Transverse colon (tissue), 4 donors: ENCODE results near the gene GARIN5B. TPM values are rescaled to one million over a fixed set of nuclear protein-coding genes. Genes with fewer than 3 reads are reported as not detected.

Source experiments
- DNase-seq: peaks from one replicate; pipeline ENCODE4 v3.0.0-alpha.2; 2019
- H3K27ac ChIP-seq, 4 donors: fragments of 200-600 bp; sonication (generic); 2 replicates each; pipeline ENCODE4 v1.5.1; 2016 to 2018; ENCODE audit warnings: inconsistent platforms in 4 of 4
- H3K27me3 ChIP-seq: fragments of 200-600 bp; sonication (generic); 2 replicates; pipeline ENCODE4 v1.5.1; 2017; ENCODE audit warnings: inconsistent platforms
- H3K36me3 ChIP-seq, 4 donors: fragments of 200-600 bp; sonication (generic); 2 replicates each; pipeline ENCODE4 v1.5.1; 2017 to 2019; ENCODE audit warnings: inconsistent platforms in 4 of 4
- H3K4me1 ChIP-seq, 4 donors: fragments of 200-600 bp; sonication (generic); 2 replicates each; pipeline ENCODE4 v1.5.1; 2017 to 2020; ENCODE audit warnings: inconsistent platforms in 4 of 4
- H3K4me3 ChIP-seq, 4 donors: fragments of 200-600 bp; sonication (generic); 1 replicate in 1 of 4; 2 replicates in 3 of 4; pipeline versions ENCODE4 v1.5.1 to v1.6.1; 2017 to 2019; ENCODE audit warnings: inconsistent platforms in 4 of 4
- H3K9me3 ChIP-seq, 2 donors: fragments of 200-600 bp; sonication (generic); 2 replicates each; pipeline ENCODE4 v1.5.1; 2017 to 2019; ENCODE audit warnings: inconsistent platforms in 2 of 2
- EP300 ChIP-seq: sonication (generic); formaldehyde crosslinking; IDR thresholded peaks from one replicate; pipeline ENCODE4 v1.6.1; 2017; ENCODE audit warnings: antibody characterized with exemption, low read depth
- POLR2A ChIP-seq: fragments of 450-650 bp; IDR thresholded peaks from one replicate; pipeline ENCODE4 v1.6.1; 2016; ENCODE audit warnings: antibody characterized with exemption, mild to moderate bottlenecking, moderate library complexity
- POLR2AphosphoS5 ChIP-seq, 3 donors: sonication (generic); formaldehyde crosslinking; IDR thresholded peaks; one replicate each; pipeline ENCODE4 v1.6.1; 2016; ENCODE audit warnings: antibody characterized with exemption in 3 of 3
- WGBS, 2 donors: methylation state at CpG; one replicate each; pipeline ENCODE4 v1.1.5; 2018; ENCODE audit warnings: low coverage in 1 of 2; 5-methylcytosine and 5-hydroxymethylcytosine counted together
- in situ Hi-C, 4 donors: fragments of 200-750 bp; cut with MboI; loops; one replicate each; pipeline versions ENCODE4 v1.15.0 to v1.15.1; 2017; ENCODE audit warnings: low sequenced_read_pairs in 3 of 4, low pct_ligation_motif_present in 1 of 4, low pct_unique_long_range_greater_than_20kb in 1 of 4
- intact Hi-C: fragments of 100-400 bp; cut with DNase I; formaldehyde crosslinking; loops from one replicate; pipeline ENCODE4 v1.15.1; 2023; ENCODE audit warnings: low total_unique reads
- total RNA-seq, 4 donors: library from RNA; depleted of rRNA; stranded (reverse); fragments of >200 nt; gene quantifications; one replicate each; pipeline ENCODE4 v1.1.0, GENCODE V29; 2016
- TF ChIP-seq, protein P1 (sequence below), 5 experiments: fragments of 200-600 bp in 3 of 5; fragments of 450-650 bp in 2 of 5; sonication (generic) in 3 of 5; IDR thresholded peaks; 1 replicate in 2 of 5; 2 replicates in 3 of 5; pipeline ENCODE4 v1.5.1; 2016 to 2017; ENCODE audit warnings: antibody characterized with exemption in 5 of 5, inconsistent platforms in 3 of 5, mild to moderate bottlenecking in 2 of 5, moderate library complexity in 1 of 5

Gene GARIN5B
- total RNA-seq, 4 donors from 2014 or later = not detected

DNA sequence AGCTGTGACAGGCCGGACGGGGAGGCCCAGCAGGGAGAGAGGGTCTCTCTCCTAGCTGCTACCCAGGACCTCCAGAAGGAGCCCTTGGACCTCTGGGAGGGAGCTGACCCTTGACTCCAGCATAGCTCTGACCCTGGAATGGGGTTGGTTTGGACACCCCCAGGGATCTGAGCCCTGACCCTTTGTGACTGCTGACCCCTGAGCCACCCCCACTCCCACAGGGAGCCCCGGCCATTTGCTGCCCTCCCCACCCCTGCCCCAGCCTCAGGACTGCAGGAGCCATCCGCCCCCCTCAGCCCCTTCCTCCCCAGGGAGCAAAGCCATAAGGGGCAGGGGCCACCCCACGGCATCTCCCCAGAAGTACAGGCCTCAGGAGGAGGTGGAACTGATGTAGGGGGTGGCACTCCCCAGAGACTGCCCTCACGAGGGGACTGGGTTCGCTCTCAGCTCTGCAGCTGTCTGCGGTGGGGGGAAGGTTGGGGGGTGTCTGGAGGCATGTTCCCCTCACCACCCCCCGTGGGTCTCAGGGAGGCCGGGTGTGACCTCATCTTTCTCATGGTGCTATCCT lies 15.5 kb downstream of the GARIN5B start:
- Histone ChIP-seq H3K9me3 (no peaks in the 10 kb centered on the region), H3K27me3 (peaks cover 15% of the 10 kb centered on the region), H3K36me3 (peaks cover 0 to 4% (median 0%) of the 10 kb centered on the region in 4 donors), H3K4me1 (peaks cover 0 to 18% (median 10%) of the 10 kb centered on the region in 4 donors), H3K27ac (no peak overlapping the region), H3K4me3 (no peak overlapping the region)
- DNase-seq = no peak
- in situ Hi-C loops (no loop called here), intact Hi-C loops (no loop called here)
- TF ChIP-seq POLR2A (no peak), EP300 (no peak), POLR2AphosphoS5 (IDR thresholded peaks at IDR 0.05) (no peak)
- TF ChIP-seq, protein P1, sequence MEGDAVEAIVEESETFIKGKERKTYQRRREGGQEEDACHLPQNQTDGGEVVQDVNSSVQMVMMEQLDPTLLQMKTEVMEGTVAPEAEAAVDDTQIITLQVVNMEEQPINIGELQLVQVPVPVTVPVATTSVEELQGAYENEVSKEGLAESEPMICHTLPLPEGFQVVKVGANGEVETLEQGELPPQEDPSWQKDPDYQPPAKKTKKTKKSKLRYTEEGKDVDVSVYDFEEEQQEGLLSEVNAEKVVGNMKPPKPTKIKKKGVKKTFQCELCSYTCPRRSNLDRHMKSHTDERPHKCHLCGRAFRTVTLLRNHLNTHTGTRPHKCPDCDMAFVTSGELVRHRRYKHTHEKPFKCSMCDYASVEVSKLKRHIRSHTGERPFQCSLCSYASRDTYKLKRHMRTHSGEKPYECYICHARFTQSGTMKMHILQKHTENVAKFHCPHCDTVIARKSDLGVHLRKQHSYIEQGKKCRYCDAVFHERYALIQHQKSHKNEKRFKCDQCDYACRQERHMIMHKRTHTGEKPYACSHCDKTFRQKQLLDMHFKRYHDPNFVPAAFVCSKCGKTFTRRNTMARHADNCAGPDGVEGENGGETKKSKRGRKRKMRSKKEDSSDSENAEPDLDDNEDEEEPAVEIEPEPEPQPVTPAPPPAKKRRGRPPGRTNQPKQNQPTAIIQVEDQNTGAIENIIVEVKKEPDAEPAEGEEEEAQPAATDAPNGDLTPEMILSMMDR (IDR thresholded peaks at IDR 0.05) = no peak
- WGBS, 2 donors = 60 to 84% methylated on average over 1 to 9 of the region's 10 CpGs

DNA sequence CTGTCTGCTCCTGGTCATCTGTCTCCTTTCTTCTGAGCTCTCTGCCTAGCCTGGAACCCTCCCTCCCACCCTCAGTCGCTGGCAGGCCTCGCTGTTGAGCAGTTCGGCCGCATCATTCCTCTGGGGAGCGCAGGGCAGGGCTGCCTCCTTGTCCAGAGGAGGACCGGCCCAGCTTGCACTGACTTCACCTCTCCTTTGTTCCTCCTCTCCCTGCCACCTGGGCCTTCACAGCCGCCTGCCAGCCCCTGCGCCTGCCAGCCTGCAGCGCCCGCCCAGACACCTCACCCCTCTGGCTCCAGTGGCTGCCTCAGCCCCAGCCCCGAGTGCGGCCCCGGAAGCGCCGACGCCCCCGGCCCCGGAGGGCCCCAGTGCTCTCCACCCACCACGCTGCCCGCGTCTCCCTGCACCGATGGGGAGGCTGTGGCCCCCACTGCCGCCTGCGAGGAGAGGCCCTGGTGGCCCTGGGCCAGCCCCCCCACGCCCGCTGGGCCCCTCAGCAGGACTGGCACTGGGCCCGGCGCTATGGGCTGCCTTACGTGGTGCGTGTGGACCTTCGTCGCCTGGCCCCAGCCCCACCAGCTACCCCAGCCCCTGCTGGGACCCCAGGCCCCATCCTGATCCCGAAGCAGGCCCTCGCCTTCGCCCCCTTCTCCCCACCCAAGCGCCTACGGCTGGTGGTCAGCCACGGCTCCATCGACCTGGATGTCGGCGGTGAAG lies 16.2 kb downstream of the GARIN5B start:
- intact Hi-C loops (no loop called here), in situ Hi-C loops (no loop called here)
- Histone ChIP-seq H3K4me3 (no peak overlapping the region), H3K4me1 (peaks cover 0 to 15% (median 10%) of the 10 kb centered on the region in 4 donors), H3K36me3 (peaks cover 0 to 4% (median 0%) of the 10 kb centered on the region in 4 donors), H3K27ac (no peak overlapping the region), H3K27me3 (peaks cover 8% of the 10 kb centered on the region), H3K9me3 (no peaks in the 10 kb centered on the region)
- no peak for DNase-seq
- WGBS, 2 donors = 90% methylated on average over 41 of the region's 41 CpGs; no CpG with 5 or more reads in 1 of the 2 donors
- TF ChIP-seq POLR2AphosphoS5 (IDR thresholded peaks at IDR 0.05) (no peak), POLR2A (no peak), EP300 (no peak)
- TF ChIP-seq, protein P1 (IDR thresholded peaks at IDR 0.05) = no peak

- 81% methylated on average over 43 of the region's 43 CpGs; no CpG with 5 or more reads in 1 of the 2 donors for WGBS, 2 donors
- peak; percentile 72 for DNase-seq
- H3K27me3 ChIP-seq = peaks cover under 1% of the 10 kb centered on the region
- H3K4me3 ChIP-seq = no peak overlapping the region
- no peaks in the 10 kb centered on the region for H3K9me3 ChIP-seq
- H3K36me3 ChIP-seq = peaks cover 0 to 4% (median 0%) of the 10 kb centered on the region in 4 donors
- peaks cover under 1 to 21% (median 14%) of the 10 kb centered on the region in 4 donors for H3K4me1 ChIP-seq
- no peak for TF ChIP-seq EP300
- no peak for TF ChIP-seq POLR2AphosphoS5 (IDR thresholded peaks at IDR 0.05)
- TF ChIP-seq, protein P1 (IDR thresholded peaks at IDR 0.05) = no peak
- no peak for TF ChIP-seq POLR2A
- intact Hi-C loops = no loop called here
- in situ Hi-C loops = no loop called here
- no peak overlapping the region for H3K27ac ChIP-seq
These were observed 17.0 kb downstream of the GARIN5B start for GRCh38 chr19:55345818-55346724.
